ENCODE results near the gene C2orf69.

GRCh38 chr2:199958014-199958413 lies 46.9 kb downstream of the C2orf69 start:
- TF ChIP-seq, protein P1, sequence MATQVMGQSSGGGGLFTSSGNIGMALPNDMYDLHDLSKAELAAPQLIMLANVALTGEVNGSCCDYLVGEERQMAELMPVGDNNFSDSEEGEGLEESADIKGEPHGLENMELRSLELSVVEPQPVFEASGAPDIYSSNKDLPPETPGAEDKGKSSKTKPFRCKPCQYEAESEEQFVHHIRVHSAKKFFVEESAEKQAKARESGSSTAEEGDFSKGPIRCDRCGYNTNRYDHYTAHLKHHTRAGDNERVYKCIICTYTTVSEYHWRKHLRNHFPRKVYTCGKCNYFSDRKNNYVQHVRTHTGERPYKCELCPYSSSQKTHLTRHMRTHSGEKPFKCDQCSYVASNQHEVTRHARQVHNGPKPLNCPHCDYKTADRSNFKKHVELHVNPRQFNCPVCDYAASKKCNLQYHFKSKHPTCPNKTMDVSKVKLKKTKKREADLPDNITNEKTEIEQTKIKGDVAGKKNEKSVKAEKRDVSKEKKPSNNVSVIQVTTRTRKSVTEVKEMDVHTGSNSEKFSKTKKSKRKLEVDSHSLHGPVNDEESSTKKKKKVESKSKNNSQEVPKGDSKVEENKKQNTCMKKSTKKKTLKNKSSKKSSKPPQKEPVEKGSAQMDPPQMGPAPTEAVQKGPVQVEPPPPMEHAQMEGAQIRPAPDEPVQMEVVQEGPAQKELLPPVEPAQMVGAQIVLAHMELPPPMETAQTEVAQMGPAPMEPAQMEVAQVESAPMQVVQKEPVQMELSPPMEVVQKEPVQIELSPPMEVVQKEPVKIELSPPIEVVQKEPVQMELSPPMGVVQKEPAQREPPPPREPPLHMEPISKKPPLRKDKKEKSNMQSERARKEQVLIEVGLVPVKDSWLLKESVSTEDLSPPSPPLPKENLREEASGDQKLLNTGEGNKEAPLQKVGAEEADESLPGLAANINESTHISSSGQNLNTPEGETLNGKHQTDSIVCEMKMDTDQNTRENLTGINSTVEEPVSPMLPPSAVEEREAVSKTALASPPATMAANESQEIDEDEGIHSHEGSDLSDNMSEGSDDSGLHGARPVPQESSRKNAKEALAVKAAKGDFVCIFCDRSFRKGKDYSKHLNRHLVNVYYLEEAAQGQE (IDR thresholded peaks at IDR 0.05; ENCODE audit: unreplicated experiment) = no peak
- TF ChIP-seq, protein P2, sequence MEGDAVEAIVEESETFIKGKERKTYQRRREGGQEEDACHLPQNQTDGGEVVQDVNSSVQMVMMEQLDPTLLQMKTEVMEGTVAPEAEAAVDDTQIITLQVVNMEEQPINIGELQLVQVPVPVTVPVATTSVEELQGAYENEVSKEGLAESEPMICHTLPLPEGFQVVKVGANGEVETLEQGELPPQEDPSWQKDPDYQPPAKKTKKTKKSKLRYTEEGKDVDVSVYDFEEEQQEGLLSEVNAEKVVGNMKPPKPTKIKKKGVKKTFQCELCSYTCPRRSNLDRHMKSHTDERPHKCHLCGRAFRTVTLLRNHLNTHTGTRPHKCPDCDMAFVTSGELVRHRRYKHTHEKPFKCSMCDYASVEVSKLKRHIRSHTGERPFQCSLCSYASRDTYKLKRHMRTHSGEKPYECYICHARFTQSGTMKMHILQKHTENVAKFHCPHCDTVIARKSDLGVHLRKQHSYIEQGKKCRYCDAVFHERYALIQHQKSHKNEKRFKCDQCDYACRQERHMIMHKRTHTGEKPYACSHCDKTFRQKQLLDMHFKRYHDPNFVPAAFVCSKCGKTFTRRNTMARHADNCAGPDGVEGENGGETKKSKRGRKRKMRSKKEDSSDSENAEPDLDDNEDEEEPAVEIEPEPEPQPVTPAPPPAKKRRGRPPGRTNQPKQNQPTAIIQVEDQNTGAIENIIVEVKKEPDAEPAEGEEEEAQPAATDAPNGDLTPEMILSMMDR (conservative IDR thresholded peaks at IDR 0.05; ENCODE audit: low read depth in 2 of 2) = no peak
- no peak for TF ChIP-seq EZH2phosphoT487 (IDR thresholded peaks at IDR 0.05; ENCODE audit: unreplicated experiment)
- TF ChIP-seq ZNF331 (CRISPR knock-in tag; IDR thresholded peaks at IDR 0.05; ENCODE audit: low read depth) = no peak
- no peak for TF ChIP-seq POLR2AphosphoS5 (IDR thresholded peaks at IDR 0.05; ENCODE audit: low read depth)
- no peak for TF ChIP-seq EZH2 (IDR thresholded peaks at IDR 0.05; ENCODE audit: low read depth, unreplicated experiment)
- TF ChIP-seq ZNF114 (CRISPR knock-in tag; IDR thresholded peaks at IDR 0.05) = no peak
- no peak for TF ChIP-seq CREB1 (CRISPR knock-in tag; IDR thresholded peaks at IDR 0.05; ENCODE audit: low read depth)
- no peak for TF ChIP-seq ZNF462 (CRISPR knock-in tag; IDR thresholded peaks at IDR 0.05)

Data from GM23338 (cell line).